ENCODE data around the gene SPPL2C.

Gene SPPL2C

GRCh38 chr17:45886852-45887251 lies 42.2 kb downstream of the SPPL2C start:
- no peak for DNase-seq

- DNase-seq: no peak
Observed at GRCh38 chr17:45888392-45888791, 43.7 kb downstream of the SPPL2C start.

GRCh38 chr17:45889579-45889978 lies 44.9 kb downstream of the SPPL2C start:
- no peak for DNase-seq

- no peak for DNase-seq
Observed at GRCh38 chr17:45893725-45894021, 49.0 kb downstream of the SPPL2C start.

GRCh38 chr17:45894022-45894784 lies 49.5 kb downstream of the SPPL2C start, which contains the start of gene MAPT:
TSS of gene MAPT (plus strand) at chr17:45894554. CDS start at chr17:45962338, 67,784 bp downstream.
- peak; percentile 63 to 79 (median 73) for DNase-seq

- peak in 1 of 5 donors; percentile 11 for DNase-seq
Observed at GRCh38 chr17:45895304-45895968, 50.8 kb downstream of the SPPL2C start.

- DNase-seq: no peak
Observed at GRCh38 chr17:45895969-45896785, 51.5 kb downstream of the SPPL2C start.

Data from T-helper 1 cell (primary cell).